Measurements from ENCODE around the gene IGFLR1. TPM values are rescaled to one million over a fixed set of nuclear protein-coding genes. Genes with fewer than 3 reads are reported as not detected.
A peak's percentile ranks its signal among the peaks of the same experiment; 100 is the strongest.

Gene IGFLR1
- total and polyA plus RNA-seq, 2 of the 8 experiments (the other 6 are each of a cell fraction or from before 2014, with no cell fraction given): 8.4 to 28.9 TPM

DNA sequence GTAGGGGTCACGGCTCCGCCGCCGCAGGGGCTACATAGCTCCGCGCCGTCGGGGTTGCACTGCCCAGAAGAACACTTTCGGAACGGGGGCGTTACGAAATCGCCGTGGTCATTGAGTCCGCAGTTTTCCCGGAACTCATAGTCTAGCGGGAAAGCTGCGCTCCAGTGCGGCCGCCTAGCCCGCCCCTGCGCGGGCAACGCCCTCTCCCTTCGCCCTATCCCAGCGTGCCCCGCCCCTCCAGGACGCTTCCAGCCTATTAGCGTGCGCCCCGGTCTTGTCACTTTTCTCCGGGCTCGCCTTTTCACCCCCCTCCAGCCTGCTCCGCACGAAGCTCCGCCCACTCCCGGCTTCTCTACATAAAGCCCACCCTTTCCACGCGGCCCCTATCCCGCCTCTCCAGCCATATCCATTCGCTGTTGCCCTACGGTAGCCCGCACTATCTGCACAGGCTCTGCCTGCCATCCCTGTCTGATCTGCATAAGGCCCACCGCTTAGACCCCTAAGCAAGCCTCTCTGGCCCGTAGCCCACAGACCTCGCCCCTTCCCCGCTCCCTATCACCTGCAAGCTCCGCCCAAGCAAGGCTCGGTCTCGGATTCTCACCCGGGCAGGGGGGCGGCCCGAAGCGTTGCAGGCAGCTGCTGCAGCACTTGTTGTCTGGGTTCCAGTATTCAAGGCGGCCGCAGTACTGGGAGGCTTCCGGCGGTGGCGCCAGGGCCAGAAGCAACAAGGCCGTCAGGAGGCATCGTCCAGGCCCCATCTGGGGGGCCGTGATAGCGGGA, 1.6 kb downstream of the IGFLR1 start (continued):
- TF ChIP-seq, protein P1, sequence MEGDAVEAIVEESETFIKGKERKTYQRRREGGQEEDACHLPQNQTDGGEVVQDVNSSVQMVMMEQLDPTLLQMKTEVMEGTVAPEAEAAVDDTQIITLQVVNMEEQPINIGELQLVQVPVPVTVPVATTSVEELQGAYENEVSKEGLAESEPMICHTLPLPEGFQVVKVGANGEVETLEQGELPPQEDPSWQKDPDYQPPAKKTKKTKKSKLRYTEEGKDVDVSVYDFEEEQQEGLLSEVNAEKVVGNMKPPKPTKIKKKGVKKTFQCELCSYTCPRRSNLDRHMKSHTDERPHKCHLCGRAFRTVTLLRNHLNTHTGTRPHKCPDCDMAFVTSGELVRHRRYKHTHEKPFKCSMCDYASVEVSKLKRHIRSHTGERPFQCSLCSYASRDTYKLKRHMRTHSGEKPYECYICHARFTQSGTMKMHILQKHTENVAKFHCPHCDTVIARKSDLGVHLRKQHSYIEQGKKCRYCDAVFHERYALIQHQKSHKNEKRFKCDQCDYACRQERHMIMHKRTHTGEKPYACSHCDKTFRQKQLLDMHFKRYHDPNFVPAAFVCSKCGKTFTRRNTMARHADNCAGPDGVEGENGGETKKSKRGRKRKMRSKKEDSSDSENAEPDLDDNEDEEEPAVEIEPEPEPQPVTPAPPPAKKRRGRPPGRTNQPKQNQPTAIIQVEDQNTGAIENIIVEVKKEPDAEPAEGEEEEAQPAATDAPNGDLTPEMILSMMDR (IDR thresholded peaks at IDR 0.05; ENCODE audit: control extremely low read depth in 1 of 3, insufficient read depth in 1 of 3, low read depth in 1 of 3, low read length in 3 of 3): peak; percentile 14 to 40 (median 31)
- TF ChIP-seq SIX5 (IDR thresholded peaks at IDR 0.05; ENCODE audit: low read depth, low read length) (no peak), BACH1 (IDR thresholded peaks at IDR 0.05; ENCODE audit: low read length) (no peak), GABPA (IDR thresholded peaks at IDR 0.05; ENCODE audit: borderline replicate concordance, insufficient read depth, low read length) (peak; percentile 70; the same call in 1 of the 2 replicates), SUZ12 (IDR thresholded peaks at IDR 0.05; ENCODE audit: low read length) (no peak), KDM5A (IDR thresholded peaks at IDR 0.05; ENCODE audit: low read length) (no peak), BRCA1 (IDR thresholded peaks at IDR 0.05; ENCODE audit: low read depth, low read length) (no peak), NRF1 (IDR thresholded peaks at IDR 0.05; ENCODE audit: low read depth, low read length) (peak; percentile 39; the same call in 1 of the 2 replicates), RAD21 (IDR thresholded peaks at IDR 0.05 in 1 of 2, conservative IDR thresholded peaks at IDR 0.05 in 1 of 2; ENCODE audit: low read depth in 2 of 2, low read length in 2 of 2) (peak in 1 of 2 experiments; percentile 24; a peak in 2 of 4 replicates), POLR2A (IDR thresholded peaks at IDR 0.05; ENCODE audit: control extremely low read depth in 1 of 2, low read depth in 2 of 2, low read length in 2 of 2) (no peak; a peak in 2 of 3 replicates), FOSL1 (IDR thresholded peaks at IDR 0.05; ENCODE audit: insufficient read depth, low read depth, low read length) (no peak), HDAC6 (IDR thresholded peaks at IDR 0.05; ENCODE audit: low read depth, low read length) (no peak), EGR1 (IDR thresholded peaks at IDR 0.05; ENCODE audit: borderline replicate concordance, low read depth, low read length) (no peak), TAF7 (optimal IDR thresholded peaks at IDR 0.05; ENCODE audit: borderline replicate concordance, low read depth, low read length) (peak; percentile 86), RBBP5 (IDR thresholded peaks at IDR 0.05; ENCODE audit: borderline replicate concordance, low read depth, low read length) (peak; percentile 78), CBX8 (IDR thresholded peaks at IDR 0.05; ENCODE audit: borderline replicate concordance, low read depth, low read length) (no peak), PHF8 (conservative IDR thresholded peaks at IDR 0.05; ENCODE audit: low read depth, low read length) (peak; percentile 55; the same call in 1 of the 2 replicates)
- TF ChIP-seq, protein P2, sequence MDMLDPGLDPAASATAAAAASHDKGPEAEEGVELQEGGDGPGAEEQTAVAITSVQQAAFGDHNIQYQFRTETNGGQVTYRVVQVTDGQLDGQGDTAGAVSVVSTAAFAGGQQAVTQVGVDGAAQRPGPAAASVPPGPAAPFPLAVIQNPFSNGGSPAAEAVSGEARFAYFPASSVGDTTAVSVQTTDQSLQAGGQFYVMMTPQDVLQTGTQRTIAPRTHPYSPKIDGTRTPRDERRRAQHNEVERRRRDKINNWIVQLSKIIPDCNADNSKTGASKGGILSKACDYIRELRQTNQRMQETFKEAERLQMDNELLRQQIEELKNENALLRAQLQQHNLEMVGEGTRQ (IDR thresholded peaks at IDR 0.05; ENCODE audit: low read length): no peak
- TF ChIP-seq, protein P3, sequence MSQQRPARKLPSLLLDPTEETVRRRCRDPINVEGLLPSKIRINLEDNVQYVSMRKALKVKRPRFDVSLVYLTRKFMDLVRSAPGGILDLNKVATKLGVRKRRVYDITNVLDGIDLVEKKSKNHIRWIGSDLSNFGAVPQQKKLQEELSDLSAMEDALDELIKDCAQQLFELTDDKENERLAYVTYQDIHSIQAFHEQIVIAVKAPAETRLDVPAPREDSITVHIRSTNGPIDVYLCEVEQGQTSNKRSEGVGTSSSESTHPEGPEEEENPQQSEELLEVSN (IDR thresholded peaks at IDR 0.05): peak; percentile 49; the same call in 1 of the 2 replicates

Data from H1 (cell line).